Measurements from ENCODE around the gene SLC25A45.
A peak's percentile ranks its signal among the peaks of the same experiment; 100 is the strongest.
"Not testable (repeated sequence)": the region's sequence is repeated elsewhere in the genome, so short reads cannot be mapped to it uniquely, and the experiment has no call there.

Gene SLC25A45

GRCh38 chr11:65420979-65421793, 38.7 kb upstream of the SLC25A45 start:
- peak; percentile 52 for DNase-seq

GRCh38 chr11:65420506-65420905, 38.1 kb upstream of the SLC25A45 start:
- DNase-seq, result no peak

- no peak for DNase-seq
Observed at GRCh38 chr11:65419772-65420481, 37.5 kb upstream of the SLC25A45 start.

- DNase-seq, result no peak
Observed at GRCh38 chr11:65419460-65419771, 37.0 kb upstream of the SLC25A45 start.

GRCh38 chr11:65418681-65419459, 36.4 kb upstream of the SLC25A45 start:
- peak; percentile 62 for DNase-seq

GRCh38 chr11:65418431-65418680, 35.9 kb upstream of the SLC25A45 start:
- DNase-seq, result no peak

- no peak for DNase-seq
Observed at GRCh38 chr11:65417702-65418430, 35.4 kb upstream of the SLC25A45 start.

GRCh38 chr11:65416841-65417701, 34.6 kb upstream of the SLC25A45 start:
- no peak for DNase-seq

GRCh38 chr11:65416341-65416824, 33.9 kb upstream of the SLC25A45 start:
- DNase-seq, result no peak

GRCh38 chr11:65415499-65416340, 33.3 kb upstream of the SLC25A45 start:
- no peak for DNase-seq

GRCh38 chr11:65414776-65415498, 32.5 kb upstream of the SLC25A45 start:
- DNase-seq, result no peak

GRCh38 chr11:65413077-65413664, 30.7 kb upstream of the SLC25A45 start:
- DNase-seq, result not testable (repeated sequence)

GRCh38 chr11:65412271-65413076, 30.0 kb upstream of the SLC25A45 start:
- DNase-seq, result no peak

- no peak for DNase-seq
Observed at GRCh38 chr11:65411681-65412070, 29.2 kb upstream of the SLC25A45 start.

- DNase-seq, result no peak
Observed at GRCh38 chr11:65410936-65411680, 28.7 kb upstream of the SLC25A45 start.

GRCh38 chr11:65404638-65405339, 22.3 kb upstream of the SLC25A45 start:
- no peak for DNase-seq

- no peak for DNase-seq
Observed at GRCh38 chr11:65404210-65404609, 21.8 kb upstream of the SLC25A45 start.

Data from NCI-H187 treated with DMSO at 0.1 percent for 48 hours (cell line).